ENCODE results near the gene MRGPRF.

The MRGPRF gene

DNA sequence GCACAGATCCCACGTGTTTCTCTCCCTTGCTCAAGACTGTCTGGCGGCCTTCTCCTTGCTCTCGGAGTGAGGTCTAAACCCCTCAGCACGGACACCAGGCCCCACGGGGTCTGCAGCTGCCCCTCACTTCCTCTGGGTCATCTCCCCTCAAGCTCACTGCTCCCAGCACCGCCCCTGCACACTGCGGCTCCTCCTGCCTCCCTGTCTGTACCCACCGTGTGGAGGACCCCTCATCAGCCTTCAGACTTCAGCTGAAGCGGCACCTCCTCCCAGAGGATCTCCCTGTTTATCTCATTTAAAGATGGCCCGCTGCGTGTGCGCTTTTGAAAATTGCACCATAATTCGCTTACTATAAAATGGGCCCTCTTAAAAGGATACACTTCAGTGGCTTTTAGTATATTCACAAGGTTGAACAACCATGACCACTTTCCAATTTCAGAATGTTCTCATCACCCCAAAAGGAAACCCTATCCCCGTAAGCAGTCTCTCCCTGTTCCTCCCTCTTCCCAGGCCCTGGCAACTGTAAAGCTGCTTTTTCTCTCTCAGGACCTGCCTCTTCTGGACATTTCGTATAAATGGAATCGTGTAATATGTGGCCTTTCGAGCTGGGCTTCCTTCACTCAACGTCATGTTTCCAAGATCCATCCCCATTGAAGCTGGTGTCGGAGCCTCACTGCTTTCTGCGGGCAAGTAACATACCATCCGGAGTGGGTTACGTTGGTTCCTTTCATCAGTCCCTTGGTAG lies 21.2 kb upstream of the MRGPRF start:
- no peak for TF ChIP-seq ZNF776 (tag by site-specific recombination; IDR thresholded peaks at IDR 0.05; ENCODE audit: borderline replicate concordance)
- TF ChIP-seq, protein P1, sequence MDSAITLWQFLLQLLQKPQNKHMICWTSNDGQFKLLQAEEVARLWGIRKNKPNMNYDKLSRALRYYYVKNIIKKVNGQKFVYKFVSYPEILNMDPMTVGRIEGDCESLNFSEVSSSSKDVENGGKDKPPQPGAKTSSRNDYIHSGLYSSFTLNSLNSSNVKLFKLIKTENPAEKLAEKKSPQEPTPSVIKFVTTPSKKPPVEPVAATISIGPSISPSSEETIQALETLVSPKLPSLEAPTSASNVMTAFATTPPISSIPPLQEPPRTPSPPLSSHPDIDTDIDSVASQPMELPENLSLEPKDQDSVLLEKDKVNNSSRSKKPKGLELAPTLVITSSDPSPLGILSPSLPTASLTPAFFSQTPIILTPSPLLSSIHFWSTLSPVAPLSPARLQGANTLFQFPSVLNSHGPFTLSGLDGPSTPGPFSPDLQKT (IDR thresholded peaks at IDR 0.05; ENCODE audit: borderline replicate concordance, low read depth, low read length), result no peak
- TF ChIP-seq, protein P2, sequence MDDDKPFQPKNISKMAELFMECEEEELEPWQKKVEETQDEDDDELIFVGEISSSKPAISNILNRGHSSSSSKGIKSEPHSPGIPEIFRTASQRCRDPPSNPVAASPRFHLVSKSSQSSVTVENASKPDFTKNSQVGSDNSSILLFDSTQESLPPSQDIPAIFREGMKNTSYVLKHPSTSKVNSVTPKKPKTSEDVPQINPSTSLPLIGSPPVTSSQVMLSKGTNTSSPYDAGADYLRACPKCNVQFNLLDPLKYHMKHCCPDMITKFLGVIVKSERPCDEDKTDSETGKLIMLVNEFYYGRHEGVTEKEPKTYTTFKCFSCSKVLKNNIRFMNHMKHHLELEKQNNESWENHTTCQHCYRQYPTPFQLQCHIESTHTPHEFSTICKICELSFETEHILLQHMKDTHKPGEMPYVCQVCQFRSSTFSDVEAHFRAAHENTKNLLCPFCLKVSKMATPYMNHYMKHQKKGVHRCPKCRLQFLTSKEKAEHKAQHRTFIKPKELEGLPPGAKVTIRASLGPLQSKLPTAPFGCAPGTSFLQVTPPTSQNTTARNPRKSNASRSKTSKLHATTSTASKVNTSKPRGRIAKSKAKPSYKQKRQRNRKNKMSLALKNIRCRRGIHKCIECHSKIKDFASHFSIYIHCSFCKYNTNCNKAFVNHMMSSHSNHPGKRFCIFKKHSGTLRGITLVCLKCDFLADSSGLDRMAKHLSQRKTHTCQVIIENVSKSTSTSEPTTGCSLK (tag by site-specific recombination; IDR thresholded peaks at IDR 0.05), result no peak
- TF ChIP-seq HOXA7 (CRISPR knock-in tag; IDR thresholded peaks at IDR 0.05; ENCODE audit: borderline replicate concordance), result no peak
- no peak overlapping the region for H3K27ac ChIP-seq (ENCODE audit: extremely low read depth, low read depth, low read length)
- no peaks in the 10 kb centered on the region for H3K4me1 ChIP-seq (ENCODE audit: control insufficient read depth, insufficient read depth, low read length)
- no peaks in the 10 kb centered on the region for H3K36me3 ChIP-seq (ENCODE audit: control insufficient read depth in 2 of 2, insufficient read depth in 1 of 2, low read length in 2 of 2)
- no peak overlapping the region for H3K4me3 ChIP-seq (ENCODE audit: low read depth, low read length)
- ChIA-PET CTCF (interaction anchor here (0.6 to 0.9 kb wide), 4 partner anchors 10 to 796 kb away, joined by 3 to 6 read pairs (median 3); no protein-coding TSS in a partner anchor), POLR2A (no interaction called here)
- H3K9me3 ChIP-seq (ENCODE audit: control insufficient read depth, insufficient read depth, low read depth, low read length), result no peaks in the 10 kb centered on the region

DNA sequence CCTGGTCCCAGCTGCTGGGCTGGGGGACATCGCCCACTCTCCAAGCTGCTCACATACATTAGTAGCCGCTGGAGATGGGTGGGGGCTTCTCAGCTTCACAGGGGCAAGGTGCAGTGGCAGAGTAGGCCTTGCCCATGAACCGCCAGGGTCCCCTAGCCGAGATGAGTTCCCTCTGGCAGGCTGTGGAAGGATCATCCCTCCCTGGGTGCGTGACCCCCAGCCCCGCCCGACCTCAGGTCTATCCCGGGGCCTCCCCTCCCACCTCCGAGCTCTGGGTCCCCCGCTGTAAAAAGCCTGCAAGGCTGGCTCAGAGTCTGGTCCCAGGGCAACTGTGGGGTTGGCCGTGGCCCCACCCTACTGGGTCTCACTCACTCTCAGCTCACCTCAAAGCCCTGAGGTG lies 20.4 kb upstream of the MRGPRF start:
- H3K4me1 ChIP-seq (ENCODE audit: control insufficient read depth, insufficient read depth, low read length), result no peaks in the 10 kb centered on the region
- no peak for TF ChIP-seq ZNF354C (tag by site-specific recombination; IDR thresholded peaks at IDR 0.05; ENCODE audit: borderline replicate concordance, low read depth)
- no peak for TF ChIP-seq ZNF274 (IDR thresholded peaks at IDR 0.05; ENCODE audit: low read length)
- TF ChIP-seq ZNF274 (tag by site-specific recombination; IDR thresholded peaks at IDR 0.05; ENCODE audit: borderline replicate concordance), result no peak
- no peak for TF ChIP-seq ZNF146 (tag by site-specific recombination; IDR thresholded peaks at IDR 0.05)
- no peak for TF ChIP-seq GLI4 (tag by site-specific recombination; IDR thresholded peaks at IDR 0.05)
- no peak for TF ChIP-seq RBAK (tag by site-specific recombination; IDR thresholded peaks at IDR 0.05)
- no peak for TF ChIP-seq KLF8 (tag by site-specific recombination; IDR thresholded peaks at IDR 0.05)
- TF ChIP-seq FEZF1 (tag by site-specific recombination; IDR thresholded peaks at IDR 0.05), result no peak
- TF ChIP-seq ZNF174 (tag by site-specific recombination; IDR thresholded peaks at IDR 0.05), result no peak
- TF ChIP-seq, protein P1 (IDR thresholded peaks at IDR 0.05; ENCODE audit: borderline replicate concordance, low read depth, low read length), result no peak
- TF ChIP-seq, protein P3, sequence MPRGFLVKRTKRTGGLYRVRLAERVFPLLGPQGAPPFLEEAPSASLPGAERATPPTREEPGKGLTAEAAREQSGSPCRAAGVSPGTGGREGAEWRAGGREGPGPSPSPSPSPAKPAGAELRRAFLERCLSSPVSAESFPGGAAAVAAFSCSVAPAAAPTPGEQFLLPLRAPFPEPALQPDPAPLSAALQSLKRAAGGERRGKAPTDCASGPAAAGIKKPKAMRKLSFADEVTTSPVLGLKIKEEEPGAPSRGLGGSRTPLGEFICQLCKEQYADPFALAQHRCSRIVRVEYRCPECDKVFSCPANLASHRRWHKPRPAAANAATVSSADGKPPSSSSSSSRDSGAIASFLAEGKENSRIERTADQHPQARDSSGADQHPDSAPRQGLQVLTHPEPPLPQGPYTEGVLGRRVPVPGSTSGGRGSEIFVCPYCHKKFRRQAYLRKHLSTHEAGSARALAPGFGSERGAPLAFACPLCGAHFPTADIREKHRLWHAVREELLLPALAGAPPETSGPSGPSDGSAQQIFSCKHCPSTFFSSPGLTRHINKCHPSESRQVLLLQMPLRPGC (tag by site-specific recombination; IDR thresholded peaks at IDR 0.05), result no peak
- TF ChIP-seq ZNF394 (tag by site-specific recombination; IDR thresholded peaks at IDR 0.05; ENCODE audit: borderline replicate concordance), result no peak
- TF ChIP-seq ZNF621 (tag by site-specific recombination; IDR thresholded peaks at IDR 0.05), result no peak
- no peak for TF ChIP-seq ZNF747 (tag by site-specific recombination; IDR thresholded peaks at IDR 0.05)
- no peak for TF ChIP-seq ZNF664 (tag by site-specific recombination; IDR thresholded peaks at IDR 0.05)
- TF ChIP-seq ZNF239 (tag by site-specific recombination; IDR thresholded peaks at IDR 0.05), result no peak
- no peak for TF ChIP-seq TCF7L2 (IDR thresholded peaks at IDR 0.05; ENCODE audit: borderline replicate concordance, low read depth, low read length)
- no peak for TF ChIP-seq KLF10 (tag by site-specific recombination; IDR thresholded peaks at IDR 0.05)
- TF ChIP-seq, protein P4, sequence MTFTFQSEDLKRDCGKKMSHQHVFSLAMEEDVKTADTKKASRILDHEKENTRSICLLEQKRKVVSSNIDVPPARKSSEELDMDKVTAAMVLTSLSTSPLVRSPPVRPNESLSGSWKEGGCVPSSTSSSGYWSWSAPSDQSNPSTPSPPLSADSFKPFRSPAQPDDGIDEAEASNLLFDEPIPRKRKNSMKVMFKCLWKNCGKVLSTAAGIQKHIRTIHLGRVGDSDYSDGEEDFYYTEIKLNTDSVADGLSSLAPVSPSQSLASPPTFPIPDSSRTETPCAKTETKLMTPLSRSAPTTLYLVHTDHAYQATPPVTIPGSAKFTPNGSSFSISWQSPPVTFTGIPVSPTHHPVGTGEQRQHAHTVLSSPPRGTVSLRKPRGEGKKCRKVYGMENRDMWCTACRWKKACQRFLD (tag by site-specific recombination; IDR thresholded peaks at IDR 0.05), result no peak
- TF ChIP-seq, protein P5, sequence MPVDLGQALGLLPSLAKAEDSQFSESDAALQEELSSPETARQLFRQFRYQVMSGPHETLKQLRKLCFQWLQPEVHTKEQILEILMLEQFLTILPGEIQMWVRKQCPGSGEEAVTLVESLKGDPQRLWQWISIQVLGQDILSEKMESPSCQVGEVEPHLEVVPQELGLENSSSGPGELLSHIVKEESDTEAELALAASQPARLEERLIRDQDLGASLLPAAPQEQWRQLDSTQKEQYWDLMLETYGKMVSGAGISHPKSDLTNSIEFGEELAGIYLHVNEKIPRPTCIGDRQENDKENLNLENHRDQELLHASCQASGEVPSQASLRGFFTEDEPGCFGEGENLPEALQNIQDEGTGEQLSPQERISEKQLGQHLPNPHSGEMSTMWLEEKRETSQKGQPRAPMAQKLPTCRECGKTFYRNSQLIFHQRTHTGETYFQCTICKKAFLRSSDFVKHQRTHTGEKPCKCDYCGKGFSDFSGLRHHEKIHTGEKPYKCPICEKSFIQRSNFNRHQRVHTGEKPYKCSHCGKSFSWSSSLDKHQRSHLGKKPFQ (tag by site-specific recombination; IDR thresholded peaks at IDR 0.05), result no peak
- no peak for TF ChIP-seq ZNF624 (tag by site-specific recombination; IDR thresholded peaks at IDR 0.05)
- no peaks in the 10 kb centered on the region for H3K9me3 ChIP-seq (ENCODE audit: control insufficient read depth, insufficient read depth, low read depth, low read length)
- ChIA-PET CTCF (no interaction called here), POLR2A (no interaction called here)
- no peak overlapping the region for H3K27ac ChIP-seq (ENCODE audit: extremely low read depth, low read depth, low read length)
- H3K4me3 ChIP-seq (ENCODE audit: low read depth, low read length), result no peak overlapping the region
- H3K36me3 ChIP-seq (ENCODE audit: control insufficient read depth in 2 of 2, insufficient read depth in 1 of 2, low read length in 2 of 2), result no peaks in the 10 kb centered on the region
